Amygdala (tissue), 56 donors: ENCODE measurements around the gene CTSH.
"Not testable (repeated sequence)": the region's sequence is repeated elsewhere in the genome, so short reads cannot be mapped to it uniquely, and the experiment has no call there.

Experiments
- DNase-seq, 56 donors: peaks; one replicate each; lab custom pipeline; 2025; lab: John Stamatoyannopoulos, UW

CTSH gene

GRCh38 chr15:78902281-78903032 is 42.4 kb downstream of the CTSH start:
- not testable (repeated sequence) for DNase-seq

- DNase-seq, result not testable (repeated sequence)
Measured at GRCh38 chr15:78900819-78901533, 43.9 kb downstream of the CTSH start.

- DNase-seq, result no peak
Measured at GRCh38 chr15:78898540-78898939, 46.3 kb downstream of the CTSH start.

DNA sequence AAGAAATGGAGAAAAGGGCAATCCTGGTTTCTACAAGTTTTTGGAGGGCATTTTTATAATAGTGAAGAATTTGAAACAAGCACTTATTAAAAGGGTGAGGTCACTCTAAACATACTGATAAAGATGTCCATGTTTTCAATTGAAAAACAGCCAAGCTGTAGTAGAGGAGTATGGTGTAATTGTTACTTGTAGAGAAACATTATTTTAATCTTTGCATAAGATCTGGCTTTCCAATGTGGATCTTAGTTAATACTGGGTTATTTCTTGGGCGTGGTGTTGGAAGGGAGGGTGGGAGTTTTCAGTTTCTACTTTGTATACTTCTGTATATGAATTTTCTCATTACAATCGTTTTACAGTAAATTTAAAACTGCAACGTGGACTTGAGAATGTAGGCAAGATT is 49.4 kb downstream of the CTSH start:
- DNase-seq, result no peak

- DNase-seq, result no peak
Measured at GRCh38 chr15:78893538-78893937, 51.3 kb downstream of the CTSH start.

DNA sequence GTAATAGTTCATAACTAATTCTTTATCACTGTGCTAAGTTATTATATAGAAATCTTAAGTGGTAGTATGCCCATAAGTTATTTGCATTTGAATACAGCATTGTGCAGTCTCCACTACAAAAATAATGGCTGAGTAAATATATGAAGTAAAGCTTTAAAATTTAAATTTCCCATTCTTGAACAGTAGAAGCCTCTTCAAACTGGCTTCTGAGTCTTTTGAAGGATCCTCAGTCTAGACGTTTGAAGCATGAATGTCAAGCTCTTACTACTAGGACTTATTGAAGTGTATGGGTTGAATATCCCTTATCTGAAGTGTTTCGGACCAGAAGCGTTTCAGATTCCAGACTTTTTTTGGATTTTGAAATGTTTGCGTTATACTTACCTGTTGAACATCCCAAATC is 55.8 kb downstream of the CTSH start:
- no peak for DNase-seq

DNA sequence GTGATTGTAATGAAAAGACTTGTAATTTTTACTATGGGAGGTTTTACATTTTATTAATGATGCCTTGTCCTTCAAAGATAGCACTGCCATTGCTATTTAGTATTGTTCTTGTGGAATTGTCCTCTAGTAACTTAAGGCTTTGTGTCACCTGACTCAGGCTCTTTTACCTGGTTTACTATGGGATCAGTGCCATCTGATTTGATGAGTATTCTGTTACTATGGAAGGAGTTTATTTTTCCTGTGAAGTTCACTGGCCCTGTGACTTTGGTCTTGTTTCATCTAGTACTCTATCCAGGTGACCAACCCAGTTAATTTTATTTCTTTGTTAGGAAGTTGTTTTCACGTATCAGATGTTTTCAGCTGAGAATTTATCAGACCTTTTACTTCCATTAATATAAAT is 63.2 kb downstream of the CTSH start:
- DNase-seq, result no peak

- DNase-seq, result no peak
Measured at GRCh38 chr15:78880813-78881212, 64.0 kb downstream of the CTSH start.

GRCh38 chr15:78880242-78880533 is 64.7 kb downstream of the CTSH start:
- no peak for DNase-seq

DNA sequence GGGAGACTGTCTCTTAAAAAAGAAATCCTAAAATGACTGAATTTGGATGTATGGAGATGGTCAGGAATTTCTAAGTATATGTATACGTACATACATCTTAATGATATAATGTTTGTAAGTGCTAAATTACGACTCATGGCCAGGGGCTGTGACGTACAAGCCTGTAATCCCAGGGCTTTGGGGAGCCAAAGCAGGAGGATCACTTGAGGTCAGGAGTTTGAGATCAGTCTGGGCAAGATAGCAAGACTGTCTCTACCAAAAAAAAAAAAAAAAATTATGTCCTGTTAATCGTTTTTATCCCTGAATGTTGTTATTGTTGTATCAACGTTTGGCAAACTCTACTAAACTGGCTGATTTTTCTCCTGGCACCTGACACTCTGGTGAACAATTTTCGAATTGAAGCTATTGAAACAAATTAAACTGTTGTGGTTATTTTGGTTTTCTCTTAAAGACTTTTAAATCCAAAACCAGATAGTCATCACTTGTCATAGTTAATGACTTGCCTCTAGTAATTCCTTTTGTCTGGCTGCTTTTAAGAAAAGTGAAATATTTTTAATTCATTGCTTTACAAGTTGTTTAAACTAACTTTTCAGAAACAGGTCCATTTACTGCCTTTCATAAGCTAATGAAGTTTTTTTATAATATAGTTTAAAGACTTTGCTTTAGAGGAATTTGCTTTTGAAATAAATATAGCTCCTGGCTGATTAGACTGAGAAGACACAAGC is 65.2 kb downstream of the CTSH start:
- DNase-seq, result no peak

GRCh38 chr15:78878356-78878755 is 66.5 kb downstream of the CTSH start:
- no peak for DNase-seq

- not testable (repeated sequence) for DNase-seq
Measured at GRCh38 chr15:78876954-78877353, 67.9 kb downstream of the CTSH start.

DNA sequence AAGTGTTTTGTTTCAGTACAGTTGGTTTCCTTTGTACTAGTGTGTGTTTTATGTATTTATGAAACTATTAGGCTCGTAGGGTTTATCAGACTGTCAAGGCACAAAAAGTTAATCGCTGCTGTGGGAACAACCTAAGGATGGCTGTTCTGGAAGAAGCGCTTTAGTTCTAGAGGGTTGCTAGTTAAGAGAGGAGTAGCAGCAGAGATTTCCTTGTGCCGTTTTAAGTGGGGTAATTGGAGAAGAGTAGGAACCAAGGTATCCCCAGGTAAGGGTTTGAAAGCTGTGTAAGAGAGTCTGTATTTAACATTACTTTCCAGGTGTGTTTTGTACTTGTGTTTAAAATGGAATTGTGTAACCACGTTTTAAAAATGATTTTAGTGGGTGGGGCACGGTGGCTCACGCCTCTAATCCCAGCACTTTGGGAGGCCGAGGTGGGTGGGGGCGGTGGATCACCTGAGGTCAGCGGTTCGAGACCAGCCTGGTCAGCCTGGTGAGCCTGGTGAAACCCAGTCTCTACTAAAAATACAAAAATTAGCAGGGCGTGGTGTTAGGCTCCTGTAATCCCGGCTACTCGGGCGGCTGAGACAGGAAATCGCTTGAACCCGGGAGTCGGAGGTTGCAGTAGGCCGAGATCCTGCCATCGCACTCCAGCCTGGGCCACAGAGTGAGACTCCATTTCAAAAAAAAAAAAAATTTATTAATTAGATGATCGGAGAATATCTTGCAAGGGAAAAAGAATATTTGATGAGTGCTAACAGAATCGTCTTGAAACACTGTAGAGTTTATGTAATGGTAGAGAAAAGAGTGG is 69.5 kb downstream of the CTSH start:
- DNase-seq, result no peak

DNA sequence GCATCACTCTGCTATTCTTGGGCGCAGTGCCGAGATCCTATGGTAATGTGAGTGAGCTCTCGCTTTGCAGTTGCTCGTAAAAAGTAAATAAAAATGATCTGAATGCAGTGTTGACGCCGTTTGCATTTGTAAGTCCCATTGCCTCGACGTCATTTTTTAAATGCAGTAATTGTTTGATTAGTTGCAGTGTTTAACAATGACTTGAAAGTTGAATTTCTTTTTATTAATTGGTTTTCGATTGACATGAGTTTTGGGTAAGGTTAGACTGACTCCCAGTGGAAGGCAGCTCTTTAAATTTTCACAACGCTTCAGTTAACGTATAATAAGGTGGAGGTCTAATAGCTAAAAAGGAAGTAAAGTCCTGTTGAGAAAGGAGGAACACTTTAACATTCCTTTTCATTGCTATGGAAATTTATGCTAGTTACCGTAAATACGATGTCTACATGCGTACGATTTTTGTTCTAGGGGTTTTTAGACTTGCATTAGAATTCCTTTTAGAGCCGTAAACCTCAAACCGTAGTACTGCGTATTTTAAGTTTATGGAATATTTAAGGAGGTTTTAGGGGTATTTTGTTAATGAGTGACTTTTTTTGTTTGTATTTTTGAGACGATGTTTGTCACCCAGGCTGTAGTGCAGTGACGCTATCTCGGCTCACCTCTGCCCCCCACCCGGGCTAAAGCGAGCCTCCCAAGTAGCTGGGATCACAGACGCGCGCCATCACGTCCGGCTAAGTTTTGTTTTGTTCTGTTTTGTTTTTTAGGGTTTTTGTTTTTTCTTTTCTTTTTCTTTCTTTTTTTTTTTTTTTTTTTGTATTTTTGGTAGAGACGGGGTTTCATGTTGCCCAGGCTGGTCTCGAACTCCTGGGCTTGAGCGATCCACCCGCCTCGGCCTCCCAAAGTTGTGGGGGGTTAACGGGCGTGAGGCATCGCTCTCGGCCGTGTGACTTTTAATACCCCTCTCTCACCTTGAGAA is 70.8 kb downstream of the CTSH start:
- DNase-seq, result peak in 4 of 56 donors; percentile 2 to 8 (median 3)

- DNase-seq, result peak in 52 of 56 donors; percentile 18 to 90 (median 75)
Measured at GRCh38 chr15:78872972-78873792, 71.7 kb downstream of the CTSH start.

GRCh38 chr15:78872155-78872971 is 72.5 kb downstream of the CTSH start, which contains the start of gene MORF4L1:
Gene MORF4L1, plus strand, starts transcription at chr15:78872890. Its CDS starts 128 bp downstream, at chr15:78873018.
- DNase-seq, result peak; percentile 34 to 99 (median 94)

GRCh38 chr15:78871483-78872127 is 73.2 kb downstream of the CTSH start:
- DNase-seq, result not testable (repeated sequence)
